ENCODE data around the gene SLC18A3.

SLC18A3 gene

GRCh38 chr10:49656845-49657493 is 46.9 kb downstream of the SLC18A3 start:
- Mint-ChIP-seq H3K4me1 (ENCODE audit: low read depth) (no peaks in the 10 kb centered on the region), H3K36me3 (no peaks in the 10 kb centered on the region)

GRCh38 chr10:49657606-49658005 is 47.5 kb downstream of the SLC18A3 start:
- no peak overlapping the region for H3K4me3 Mint-ChIP-seq
- no peaks in the 10 kb centered on the region for H3K36me3 Mint-ChIP-seq
- H3K4me1 Mint-ChIP-seq (ENCODE audit: low read depth): no peaks in the 10 kb centered on the region
- H3K27me3 Mint-ChIP-seq: peaks cover 7% of the 10 kb centered on the region
- peaks cover 7% of the 10 kb centered on the region for H3K9me3 Mint-ChIP-seq (ENCODE audit: low read depth)
- H3K27ac Mint-ChIP-seq: no peak overlapping the region

More at GRCh38 chr10:49656845-49657493, 46.9 kb downstream of the SLC18A3 start:
- Mint-ChIP-seq H3K27me3 (peaks cover 7% of the 10 kb centered on the region), H3K4me3 (no peak overlapping the region), H3K9me3 (ENCODE audit: low read depth) (peaks cover 7% of the 10 kb centered on the region), H3K27ac (no peak overlapping the region)

DNA sequence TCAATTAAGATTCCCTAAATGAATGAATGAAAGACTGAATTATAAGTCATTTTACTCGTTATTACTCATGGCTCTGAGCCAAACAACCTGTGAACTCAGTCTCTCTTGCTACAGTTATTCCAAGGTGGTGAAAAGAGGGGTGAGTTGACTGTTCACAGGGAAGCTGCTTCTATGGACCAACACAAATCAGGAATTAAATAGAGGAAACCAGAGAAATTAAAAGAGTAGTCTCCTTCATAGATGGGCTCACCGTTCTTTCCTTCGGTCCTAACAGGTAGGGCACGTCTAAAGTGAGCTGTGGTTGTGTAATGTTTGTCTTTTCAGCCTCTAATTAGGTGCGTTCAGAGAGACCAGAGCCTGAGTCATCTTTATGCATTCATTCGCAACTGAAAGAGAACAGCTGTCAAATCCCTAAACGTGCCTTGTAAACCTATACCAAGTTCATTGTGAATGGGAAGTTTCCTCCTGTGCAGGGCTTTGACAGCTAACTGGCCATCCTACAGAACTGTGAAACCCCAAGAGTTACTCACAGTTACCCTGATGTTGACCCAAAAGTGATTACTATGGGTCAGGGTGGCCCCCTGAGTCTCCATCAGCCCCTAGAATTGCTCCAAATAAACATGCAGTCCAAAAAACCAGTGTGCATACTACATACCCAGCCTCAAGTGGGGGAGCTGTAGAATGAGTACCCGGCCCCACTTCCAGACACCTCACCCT is 51.2 kb downstream of the SLC18A3 start:
- Mint-ChIP-seq H3K36me3 (no peaks in the 10 kb centered on the region), H3K4me1 (ENCODE audit: low read depth) (no peaks in the 10 kb centered on the region), H3K9me3 (ENCODE audit: low read depth) (peaks cover 7% of the 10 kb centered on the region), H3K27ac (no peak overlapping the region), H3K27me3 (peaks cover 5% of the 10 kb centered on the region), H3K4me3 (no peak overlapping the region)
